Medulla oblongata (tissue), 1 donor: ENCODE measurements around the gene CYBA.
"Not testable (repeated sequence)": the region's sequence is repeated elsewhere in the genome, so short reads cannot be mapped to it uniquely, and the experiment has no call there.

Experiments used
- DNase-seq: peaks from one replicate; pipeline ENCODE4 v3.0.0-alpha.2; 2015; ENCODE audit errors: extremely low spot score

Gene CYBA

DNA sequence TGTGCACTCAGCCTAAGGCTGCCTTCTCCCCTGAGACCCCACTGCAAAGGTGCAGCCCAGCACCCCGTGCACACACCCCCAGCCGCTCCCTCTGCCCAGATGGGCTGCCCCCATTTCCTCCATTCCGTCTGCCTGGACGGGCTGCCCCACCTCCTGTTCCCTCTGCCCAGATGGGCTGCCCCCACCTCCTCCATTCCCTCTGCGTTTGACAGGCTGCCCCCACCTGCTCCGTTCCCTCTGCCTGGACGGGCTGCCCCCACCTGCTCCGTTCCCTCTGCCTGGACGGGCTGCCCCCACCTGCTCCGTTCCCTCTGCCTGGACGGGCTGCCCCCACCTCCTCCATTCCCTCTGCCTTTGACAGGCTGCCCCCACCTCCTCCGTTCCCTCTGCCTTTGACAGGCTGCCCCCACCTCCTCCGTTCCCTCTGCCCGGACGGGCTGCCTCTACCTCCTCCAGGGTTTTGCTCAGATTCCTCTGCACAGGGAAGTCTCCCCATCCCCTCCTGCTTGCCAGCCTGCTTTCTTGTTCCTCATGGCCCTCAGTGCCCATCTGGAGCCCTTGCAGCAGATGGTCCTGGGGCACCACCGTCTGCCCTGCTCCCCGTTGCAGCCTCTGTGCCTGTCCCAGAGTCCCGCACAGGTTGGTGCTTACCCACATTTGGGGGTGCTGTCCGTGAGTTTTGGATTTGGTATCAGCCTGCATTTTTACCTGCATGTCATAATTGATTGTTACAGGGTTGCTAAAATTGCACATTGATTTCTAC lies 35.9 kb downstream of the CYBA start:
- no peak for DNase-seq

DNA sequence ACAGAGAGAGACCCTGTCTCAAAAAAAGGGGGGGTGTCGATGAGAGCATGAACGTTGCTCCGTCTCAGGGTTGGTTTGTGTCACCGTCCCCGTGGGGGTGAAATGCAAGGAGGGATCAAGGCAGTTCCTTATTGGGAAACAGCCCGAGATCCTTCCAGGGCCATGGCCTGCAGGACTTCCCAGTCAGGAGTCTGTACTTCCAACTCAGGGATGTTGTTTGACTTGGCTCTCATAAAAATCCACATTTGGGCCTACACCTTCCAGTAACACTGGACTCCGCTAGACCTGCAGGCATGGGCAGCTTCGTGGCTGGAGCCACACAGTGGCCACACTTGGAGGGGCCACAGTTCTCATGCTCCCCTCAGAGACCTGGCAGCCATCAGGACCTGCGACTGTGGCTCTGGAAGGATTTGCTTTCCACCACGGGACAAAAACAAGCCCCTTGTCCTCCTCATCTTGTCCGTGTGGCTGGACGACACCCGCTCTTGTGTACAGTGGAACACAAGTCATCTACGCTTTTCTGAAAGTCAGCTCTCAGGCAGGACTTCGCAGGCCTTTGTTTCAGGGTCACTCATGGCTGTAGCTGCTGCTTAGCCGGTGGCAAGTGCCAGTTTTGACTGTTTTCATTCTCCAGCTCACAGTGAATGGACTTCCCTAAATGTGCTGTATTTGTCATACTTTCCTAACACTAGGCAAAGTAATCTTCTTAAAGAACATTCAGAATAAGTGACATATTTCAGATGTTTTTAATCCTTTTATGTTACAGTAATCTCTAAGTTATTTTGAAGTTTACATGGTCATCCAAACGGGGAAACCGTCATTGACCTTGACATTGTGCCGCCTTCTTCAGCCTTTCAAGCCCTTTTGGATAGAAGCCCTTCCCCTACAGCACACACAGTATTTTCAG lies 36.7 kb downstream of the CYBA start:
- peak; percentile 53 for DNase-seq

DNA sequence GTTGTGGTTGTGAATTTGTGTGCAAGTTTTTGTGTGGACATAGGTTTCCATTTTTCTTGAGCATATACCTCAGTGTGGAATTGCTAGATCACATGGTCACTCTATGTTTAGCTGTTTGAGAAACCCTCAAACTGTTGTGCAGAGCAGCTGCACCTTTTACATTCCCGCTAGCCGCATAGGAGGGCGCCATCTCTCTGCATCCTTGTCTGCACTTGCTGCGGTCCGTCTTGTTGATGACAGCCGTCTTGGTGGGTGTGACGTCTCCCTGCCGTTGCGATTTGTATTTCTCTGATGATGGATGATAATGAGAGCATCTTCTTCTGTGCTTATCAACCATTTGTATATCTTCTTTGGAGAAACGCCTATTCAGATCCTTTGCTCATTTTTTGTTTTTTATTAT lies 37.6 kb downstream of the CYBA start:
- DNase-seq = no peak

DNA sequence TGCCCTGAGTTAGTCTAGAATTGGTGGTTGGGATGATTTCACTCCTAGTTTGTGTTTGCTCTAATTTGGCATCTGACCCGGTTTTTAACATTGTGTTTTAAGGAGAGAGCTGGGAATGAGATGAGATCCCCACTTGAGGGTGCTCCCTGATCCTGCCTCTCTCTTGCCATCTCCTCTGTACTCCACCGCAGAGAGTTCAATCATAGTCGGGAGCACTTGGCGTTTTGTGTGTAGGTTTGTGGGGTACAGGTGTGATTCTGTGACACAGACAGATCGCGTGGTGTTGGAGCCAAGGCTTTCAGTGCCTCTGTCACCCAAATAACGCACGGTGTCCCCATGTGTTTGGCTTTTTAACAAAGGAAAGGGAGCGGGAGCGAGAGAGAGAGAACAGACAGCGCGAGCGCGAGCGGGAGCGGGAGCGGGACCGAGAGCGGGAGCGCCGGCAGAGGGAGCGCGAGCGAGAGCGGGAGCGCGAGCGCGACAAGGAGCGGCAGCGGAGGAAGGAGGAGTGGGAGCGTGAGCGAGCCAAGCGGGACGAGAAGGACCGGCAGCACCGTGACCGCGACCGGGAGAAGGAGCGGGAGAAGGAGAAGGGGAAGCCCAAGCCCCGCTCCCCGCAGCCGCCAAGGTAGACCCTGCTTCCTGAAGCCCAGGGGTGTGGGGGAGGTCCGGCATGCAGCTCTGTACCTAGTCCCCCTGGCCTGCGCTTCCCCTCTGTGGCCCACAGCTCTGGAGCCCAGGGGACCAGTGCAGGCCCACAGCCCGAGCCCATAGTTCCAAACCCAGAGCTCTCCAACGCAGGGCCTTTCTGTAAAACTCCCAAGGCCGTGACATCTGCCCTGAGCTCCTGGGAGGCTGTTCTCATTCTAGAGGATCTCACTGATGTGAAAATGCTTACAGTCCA lies 39.7 kb downstream of the CYBA start:
- no peak for DNase-seq

DNA sequence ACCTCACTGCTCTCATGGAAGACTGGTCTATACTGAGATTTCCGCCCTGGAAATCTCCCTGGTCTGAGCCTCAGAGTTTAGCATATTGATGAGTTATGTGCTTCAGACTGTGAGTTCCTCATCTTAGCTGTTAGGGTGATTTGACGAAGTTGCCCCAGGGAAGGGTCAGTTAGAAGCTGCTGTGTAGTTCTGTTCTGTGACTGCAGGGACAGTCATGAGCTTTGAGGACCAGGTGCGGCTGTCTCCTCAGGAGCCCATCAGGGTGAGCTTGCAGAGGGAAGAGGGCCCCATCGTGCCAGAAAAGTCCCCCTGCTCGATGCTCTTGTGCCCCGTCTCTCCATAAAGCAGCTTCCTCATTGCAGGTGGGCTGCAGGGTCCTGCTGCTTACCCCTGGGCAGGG lies 40.8 kb downstream of the CYBA start:
- no peak for DNase-seq

DNA sequence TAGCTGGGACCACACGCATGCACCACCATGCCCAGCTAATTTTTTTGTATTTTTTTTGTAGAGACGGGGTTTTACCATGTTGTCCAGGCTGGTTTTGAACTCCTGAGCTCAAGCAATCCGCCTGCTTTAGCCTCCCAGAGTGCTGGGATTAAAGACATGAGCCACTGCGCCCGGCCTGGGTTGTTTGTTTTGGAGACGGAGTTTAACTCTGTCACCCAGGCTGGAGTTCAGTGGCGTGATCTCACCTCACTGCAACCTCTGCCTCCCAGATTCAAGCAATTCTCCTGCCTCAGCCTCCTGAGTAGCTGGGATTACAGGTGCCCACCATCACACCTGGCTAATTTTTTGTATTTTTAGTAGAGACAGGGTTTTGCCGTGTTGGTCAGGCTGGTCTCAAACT lies 41.4 kb downstream of the CYBA start:
- DNase-seq = not testable (repeated sequence)

DNA sequence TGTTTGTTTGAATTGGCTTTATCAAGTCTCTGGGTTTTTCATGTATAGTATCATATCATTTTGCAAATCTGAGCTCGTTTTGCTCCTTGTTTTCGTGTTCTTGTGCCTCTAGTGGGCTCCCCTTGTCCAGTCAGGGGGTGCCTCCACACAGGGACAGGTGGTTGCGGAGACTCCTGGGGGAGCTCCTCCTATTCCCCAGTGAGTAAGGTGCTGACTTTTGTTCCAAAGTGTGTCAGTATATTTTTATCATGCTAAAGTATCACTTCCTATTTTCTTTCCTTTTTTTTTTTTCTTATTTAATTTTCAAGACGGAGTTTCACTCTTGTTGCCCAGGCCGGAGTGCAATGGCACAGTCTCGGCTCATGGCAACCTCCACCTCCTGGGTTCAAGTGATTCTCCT lies 42.8 kb downstream of the CYBA start:
- DNase-seq = no peak

DNA sequence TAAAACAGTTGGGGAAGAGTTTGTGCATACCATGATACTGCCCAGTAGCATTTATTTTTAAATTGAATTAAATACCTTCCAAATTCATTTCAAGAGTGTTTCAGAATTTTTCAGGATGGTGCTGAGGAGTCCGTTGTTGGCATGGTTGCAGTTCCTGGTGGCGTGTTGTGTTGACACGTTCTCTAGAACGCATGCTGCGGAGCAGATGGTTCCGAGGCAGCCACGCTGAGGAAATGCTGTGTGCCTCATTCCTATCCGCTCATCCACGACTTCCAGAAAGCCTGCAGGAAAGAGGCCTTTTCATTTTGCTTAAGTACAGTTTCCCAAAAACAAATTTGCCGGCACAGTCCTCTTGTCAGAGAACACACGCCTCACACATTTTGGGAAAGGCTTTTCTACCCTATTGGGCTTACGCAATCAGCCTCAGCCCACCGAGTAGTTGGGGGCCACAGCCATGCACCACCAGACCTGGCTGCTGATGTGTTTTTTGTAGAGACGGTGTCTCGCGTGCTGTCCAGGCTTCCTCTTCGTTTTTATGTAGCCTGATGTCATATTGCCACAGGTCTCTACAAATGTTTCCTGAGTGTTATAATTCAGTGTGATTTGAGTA lies 44.6 kb downstream of the CYBA start:
- DNase-seq = no peak

DNA sequence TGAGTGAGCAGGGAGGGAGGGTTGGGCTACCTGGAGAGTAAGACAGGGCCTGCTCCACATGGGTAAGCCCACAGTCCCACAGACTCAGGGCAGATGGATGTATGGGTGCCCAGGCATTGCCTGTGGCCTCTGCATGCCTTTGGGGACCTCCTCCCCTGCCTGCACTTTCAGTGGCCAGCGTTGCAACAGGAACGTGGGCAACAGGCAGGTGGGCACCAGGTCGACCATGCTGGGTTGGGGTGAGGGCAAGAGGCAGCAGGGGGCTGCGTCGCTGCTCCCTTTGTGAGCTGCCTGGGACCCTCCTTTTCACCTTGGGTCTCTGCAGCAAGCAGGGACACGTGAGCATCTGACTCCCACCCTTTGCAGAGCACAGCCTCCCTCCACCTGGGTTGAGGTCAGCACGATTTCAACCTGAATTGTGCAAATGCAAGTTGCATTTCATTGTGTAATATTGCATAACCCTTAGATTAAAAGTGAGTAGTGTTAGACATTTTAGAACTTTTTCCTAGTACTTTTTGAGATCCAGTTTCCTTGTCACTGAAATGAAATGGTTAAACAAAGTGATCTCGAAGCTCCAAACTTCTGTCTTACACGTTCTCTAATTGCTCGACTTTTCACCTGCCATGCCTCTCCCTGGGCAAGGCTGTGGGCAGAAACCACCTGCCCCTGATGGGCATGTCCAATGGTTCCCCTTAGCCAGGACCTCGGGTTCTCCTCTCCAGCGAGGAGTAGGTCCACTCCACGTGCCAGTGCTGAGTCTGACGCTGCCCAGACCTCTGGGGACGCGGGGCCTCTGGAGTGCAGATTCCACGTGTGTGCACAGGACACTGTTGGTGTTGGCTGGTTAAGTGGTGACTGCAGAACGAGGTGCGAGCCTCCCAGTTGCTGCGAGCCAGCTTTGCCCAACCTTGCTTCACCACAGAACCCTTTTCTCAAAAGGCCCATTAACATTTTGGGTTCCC lies 45.4 kb downstream of the CYBA start:
- no peak for DNase-seq

DNA sequence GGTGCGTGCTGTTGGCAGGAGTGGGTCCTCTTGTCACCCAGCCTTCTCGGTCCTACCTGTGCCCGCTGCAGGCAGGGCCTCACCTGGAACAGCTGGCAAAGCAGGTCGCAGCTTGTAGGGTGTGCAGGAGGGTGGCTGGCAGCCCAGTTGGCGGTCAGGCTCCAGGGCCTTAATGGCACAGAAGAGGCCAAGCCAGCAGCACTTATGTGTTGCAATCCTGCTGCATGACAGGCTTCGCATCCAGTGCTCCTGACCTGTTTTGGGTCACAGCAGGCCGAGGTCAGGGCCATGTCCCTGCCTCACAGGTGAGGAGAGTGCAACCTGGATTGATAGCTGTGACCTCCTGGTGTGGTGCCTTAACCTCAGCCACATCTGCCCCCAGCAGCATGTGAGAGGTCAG lies 48.8 kb downstream of the CYBA start:
- DNase-seq = no peak

DNA sequence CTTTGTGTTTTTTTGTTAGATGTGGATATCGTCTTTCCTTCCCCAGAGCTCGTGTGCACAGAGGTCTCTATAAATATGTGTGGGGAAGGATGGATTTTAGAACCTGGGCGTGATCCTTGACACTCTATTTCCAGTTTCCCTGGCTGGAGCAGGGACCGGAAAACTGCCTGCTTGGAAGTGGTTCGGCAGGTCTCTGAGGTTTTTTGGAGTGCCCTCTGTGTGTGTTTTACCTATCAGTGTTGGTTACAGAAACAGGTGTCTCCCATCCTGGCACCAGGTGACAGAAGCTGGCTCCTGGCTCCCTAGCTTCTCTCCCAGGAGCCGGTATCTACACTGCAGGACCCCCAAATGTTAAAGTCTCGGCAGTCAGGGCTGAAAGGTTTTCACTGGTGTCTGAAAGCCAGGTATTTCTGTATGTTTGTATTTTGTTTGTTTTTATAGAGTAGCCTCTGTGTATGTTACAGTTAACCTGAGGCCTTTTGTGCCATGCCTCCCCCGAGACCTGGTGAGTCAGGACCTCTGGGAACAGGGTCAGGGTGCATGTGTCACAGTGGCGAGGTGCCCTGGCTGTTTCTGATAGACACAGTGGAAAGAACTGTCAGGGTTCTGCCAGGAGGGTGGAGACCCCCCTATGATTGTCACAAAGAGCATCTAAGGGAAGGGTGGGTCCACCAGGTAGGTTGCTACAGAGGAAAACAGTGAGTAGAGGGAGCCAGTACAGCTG lies 49.4 kb downstream of the CYBA start:
- no peak for DNase-seq

DNA sequence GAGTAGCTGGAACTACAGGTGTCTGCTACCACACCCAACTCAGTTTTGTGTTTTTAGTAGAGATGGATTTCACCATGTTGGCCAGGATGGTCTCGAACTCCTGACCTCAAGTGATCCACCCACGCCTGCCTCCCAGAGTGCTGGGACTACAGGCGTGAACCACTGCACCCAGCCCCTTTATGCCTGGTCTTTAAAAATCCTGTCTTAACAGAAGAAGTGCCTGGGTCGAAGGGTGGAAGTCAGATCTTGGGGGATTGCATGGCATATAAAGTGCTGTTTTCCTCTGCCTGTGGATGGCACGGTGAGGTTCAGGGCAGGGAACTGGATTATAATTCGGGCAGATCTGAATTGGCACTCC lies 50.3 kb downstream of the CYBA start:
- no peak for DNase-seq

DNA sequence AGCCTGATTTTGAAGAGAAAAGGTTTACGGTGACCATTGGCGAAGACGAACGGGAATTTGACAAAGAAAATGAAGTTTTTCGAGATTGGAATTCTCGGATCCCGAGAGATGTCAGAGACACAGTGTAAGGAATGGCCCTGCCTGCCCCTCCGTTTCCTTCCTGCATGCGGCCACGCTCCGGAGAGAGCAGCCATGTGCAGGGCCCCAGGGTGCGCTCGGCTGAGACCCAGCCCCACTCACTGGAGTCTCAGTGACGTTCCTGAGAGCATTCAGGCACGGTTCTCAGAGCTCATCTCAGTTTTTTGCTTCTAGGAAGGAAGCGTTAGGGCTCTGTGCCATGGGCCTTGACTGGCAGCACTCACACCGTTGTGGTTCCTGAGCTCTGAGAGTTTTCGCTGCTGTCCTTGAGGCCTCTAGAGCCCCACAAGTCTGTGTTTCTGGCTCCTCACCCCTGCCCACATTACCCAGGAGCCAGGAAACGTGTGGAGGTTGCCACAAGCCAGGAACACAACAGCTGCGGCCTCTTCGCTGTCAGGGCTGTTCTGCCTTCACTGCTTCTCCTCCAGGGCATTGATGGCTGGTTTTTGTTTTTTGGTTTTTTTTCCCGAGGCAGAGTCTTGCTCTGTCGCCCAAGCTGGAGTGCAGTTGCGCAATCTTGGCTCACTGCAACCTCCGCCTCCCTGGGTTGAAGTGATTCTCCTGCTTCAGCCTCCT lies 50.9 kb downstream of the CYBA start:
- no peak for DNase-seq

DNA sequence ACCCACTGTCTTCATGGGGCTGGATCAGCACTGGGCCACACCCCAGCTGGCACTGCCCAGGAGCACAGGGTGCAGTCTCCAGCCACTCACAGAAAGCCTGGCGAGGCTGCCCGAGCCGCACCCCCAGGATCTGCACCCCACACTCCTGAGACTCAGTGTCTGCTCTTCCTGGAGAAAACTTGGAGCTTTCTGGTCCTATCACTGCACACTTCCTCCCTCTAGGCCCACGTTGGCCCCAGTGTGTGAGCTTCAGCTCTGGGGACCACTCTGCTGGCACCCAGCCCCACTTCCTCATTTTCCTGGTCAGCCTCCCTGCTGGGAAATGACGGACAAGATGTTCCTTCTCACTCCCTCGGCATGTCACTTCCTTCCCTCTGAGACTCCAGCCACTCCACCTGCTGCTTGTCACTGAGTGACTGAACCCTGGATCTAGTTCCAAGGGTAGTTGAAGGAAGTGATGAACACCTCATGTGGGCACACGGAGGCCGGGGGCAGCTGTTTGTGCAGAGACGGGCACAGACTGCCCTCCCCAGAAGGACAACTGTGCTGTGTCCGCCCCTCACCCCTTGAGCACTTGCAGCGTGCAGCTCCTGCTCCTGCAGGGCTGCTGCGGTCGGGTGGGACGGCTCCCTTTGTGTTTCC lies 51.6 kb downstream of the CYBA start:
- DNase-seq = peak; percentile 81

DNA sequence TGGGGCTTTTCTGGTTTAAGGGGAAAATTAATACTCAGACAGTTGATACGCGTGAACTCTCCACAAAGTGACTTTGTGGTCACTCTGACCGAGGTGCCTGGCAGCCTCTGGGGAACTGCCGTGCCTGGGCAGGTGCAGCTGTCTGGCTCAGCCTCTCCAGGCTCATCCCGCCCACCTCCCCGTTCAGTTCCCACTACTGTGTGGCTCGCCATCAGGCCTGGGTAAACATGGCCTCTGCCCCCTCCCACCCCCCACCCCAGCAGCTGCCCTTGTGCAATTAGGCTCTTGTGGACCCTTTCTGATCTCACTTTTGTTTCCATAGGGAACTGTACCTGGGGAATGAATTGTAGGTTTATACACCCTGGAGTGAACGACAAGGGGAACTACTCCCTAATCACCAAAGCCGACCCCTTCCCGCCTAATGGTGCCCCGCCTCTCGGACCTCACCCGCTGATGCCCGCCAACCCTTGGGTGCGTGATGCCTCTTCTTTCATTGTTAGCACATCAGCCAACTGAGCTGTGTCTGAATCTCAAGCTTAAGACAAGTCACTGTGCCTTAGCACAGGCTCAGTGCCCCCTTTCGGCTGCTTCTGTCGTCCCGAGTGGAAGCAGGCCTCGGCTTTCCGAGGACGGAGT lies 52.9 kb downstream of the CYBA start:
- no peak for DNase-seq

DNA sequence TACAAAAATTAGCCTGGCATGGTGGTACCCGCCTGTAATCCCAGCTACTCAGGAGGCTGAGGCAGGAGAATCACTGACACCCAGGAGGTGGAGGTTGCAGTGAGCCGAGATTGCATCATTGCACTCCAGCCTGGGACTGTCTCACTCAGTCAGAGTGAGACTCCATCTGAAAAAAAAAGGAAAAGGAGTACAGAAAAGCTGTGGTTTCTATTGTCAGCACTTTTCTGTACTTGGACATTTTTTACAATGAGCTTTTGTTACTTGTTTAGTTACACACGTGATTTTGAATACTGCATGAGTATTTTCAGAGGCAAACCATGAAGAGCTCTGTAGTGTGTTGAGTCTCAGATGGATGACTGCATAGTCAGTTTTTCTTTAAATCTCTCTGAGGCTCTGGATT lies 54.4 kb downstream of the CYBA start:
- peak; percentile 80 for DNase-seq

DNA sequence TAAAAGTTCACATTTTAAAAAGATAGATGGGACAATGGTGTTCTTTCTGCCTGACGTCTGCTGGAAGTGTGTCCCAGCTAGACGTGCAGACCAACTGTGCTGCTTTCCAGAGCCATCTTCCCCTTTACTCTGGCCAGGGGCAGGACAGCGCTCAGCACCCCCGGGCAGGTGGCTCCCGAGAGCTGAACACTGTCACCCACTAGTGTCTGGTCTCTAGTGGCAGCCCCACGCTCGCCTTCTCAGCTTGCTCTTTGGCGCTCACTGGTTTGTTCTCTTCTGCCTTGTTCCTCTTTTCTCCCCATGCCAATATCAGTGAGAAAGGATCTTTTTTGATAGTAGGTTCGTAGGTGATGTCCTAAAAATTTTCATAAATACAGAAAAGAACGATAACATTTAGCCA lies 54.9 kb downstream of the CYBA start:
- DNase-seq = no peak

DNA sequence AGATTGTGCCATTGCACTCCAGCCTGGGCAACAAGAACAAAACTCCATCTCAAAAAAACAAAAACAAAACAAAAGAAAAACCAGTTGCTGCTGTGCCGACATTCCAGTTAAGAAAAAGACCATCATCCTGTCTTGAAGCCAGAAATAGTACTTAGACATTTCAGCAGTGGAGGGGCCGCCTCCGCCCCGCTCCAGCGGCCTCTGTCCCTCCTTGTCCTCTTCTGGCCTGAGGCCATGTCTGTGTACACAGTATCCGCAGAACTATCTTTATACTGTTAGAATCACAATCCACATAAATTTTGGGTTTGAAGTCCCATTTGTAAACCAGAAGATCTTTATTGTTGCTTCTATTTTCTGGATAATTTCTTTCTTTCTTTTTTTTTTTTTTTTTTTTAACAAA lies 55.8 kb downstream of the CYBA start:
- DNase-seq = peak; percentile 5
